Right atrium auricular region (tissue), 2 donors: ENCODE measurements around the gene PIK3R5. TPM values are rescaled to one million over a fixed set of nuclear protein-coding genes. Genes with fewer than 3 reads are reported as not detected.

ENCODE experiments used
- DNase-seq: peaks from one replicate; pipeline ENCODE4 v3.0.0-alpha.2; 2019; ENCODE audit warnings: low spot score
- H3K27ac ChIP-seq, 2 donors: fragments of 200-600 bp; sonication (generic); 1 replicate in 1 of 2; 2 replicates in 1 of 2; pipeline ENCODE4 v1.5.1; 2016 to 2019
- H3K27me3 ChIP-seq, 2 donors: fragments of 200-600 bp; sonication (generic); one replicate each; pipeline versions ENCODE4 v1.5.1 to v1.6.0; 2017 to 2019
- H3K36me3 ChIP-seq: fragments of 200-600 bp; sonication (generic); one replicate; pipeline ENCODE4 v1.5.1; 2016
- H3K4me1 ChIP-seq, 2 donors: fragments of 200-600 bp; sonication (generic); one replicate each; pipeline versions ENCODE4 v1.5.1 to v1.6.0; 2017 to 2019
- H3K4me3 ChIP-seq, 2 donors: fragments of 200-600 bp; sonication (generic); 1 replicate in 1 of 2; 2 replicates in 1 of 2; pipeline ENCODE4 v1.5.1; 2017 to 2019; ENCODE audit warnings: mild to moderate bottlenecking in 1 of 2, moderate library complexity in 1 of 2
- H3K9me3 ChIP-seq, 2 donors: fragments of 200-600 bp; sonication (generic); one replicate each; pipeline ENCODE4 v1.5.1; 2019
- CTCF ChIP-seq, 2 donors: fragments of 200-600 bp; sonication (generic); IDR thresholded peaks; one replicate each; pipeline ENCODE4 v1.5.1; 2019; ENCODE audit warnings: antibody characterized with exemption in 2 of 2
- total RNA-seq, 2 donors: library from RNA; depleted of rRNA; stranded (reverse); fragments of >200 nt; gene quantifications; one replicate each; pipeline ENCODE4 v1.1.0, GENCODE V29; 2016

The PIK3R5 gene
- total RNA-seq, 2 donors from 2014 or later, result 5.0 to 7.5 TPM

GRCh38 chr17:8935191-8935590, 30.3 kb downstream of the PIK3R5 start:
- no peak for TF ChIP-seq CTCF (IDR thresholded peaks at IDR 0.05)
- H3K4me1 ChIP-seq, result no peaks in the 10 kb centered on the region
- H3K4me3 ChIP-seq, result no peak overlapping the region
- H3K27ac ChIP-seq, result no peak overlapping the region
- no peaks in the 10 kb centered on the region for H3K36me3 ChIP-seq
- peaks cover 0 to 7% of the 10 kb centered on the region in 2 donors for H3K9me3 ChIP-seq
- DNase-seq, result no peak
- H3K27me3 ChIP-seq, result no peaks in the 10 kb centered on the region

- H3K36me3 ChIP-seq, result no peaks in the 10 kb centered on the region
- no peak overlapping the region for H3K4me3 ChIP-seq
- no peak for TF ChIP-seq CTCF (IDR thresholded peaks at IDR 0.05)
- peaks cover 0 to 8% of the 10 kb centered on the region in 2 donors for H3K9me3 ChIP-seq
- no peaks in the 10 kb centered on the region for H3K4me1 ChIP-seq
- no peak overlapping the region for H3K27ac ChIP-seq
- no peak for DNase-seq
- no peaks in the 10 kb centered on the region for H3K27me3 ChIP-seq
Measured at GRCh38 chr17:8934346-8934745, 31.2 kb downstream of the PIK3R5 start.

- Histone ChIP-seq H3K4me3 (no peak overlapping the region), H3K27me3 (no peaks in the 10 kb centered on the region), H3K4me1 (no peaks in the 10 kb centered on the region), H3K36me3 (no peaks in the 10 kb centered on the region), H3K9me3 (peaks cover 7 to 32% of the 10 kb centered on the region in 2 donors), H3K27ac (no peak overlapping the region)
- no peak for DNase-seq
- TF ChIP-seq CTCF (IDR thresholded peaks at IDR 0.05), result no peak
Measured at GRCh38 chr17:8930649-8931048, 34.9 kb downstream of the PIK3R5 start.

GRCh38 chr17:8928347-8928746, 37.2 kb downstream of the PIK3R5 start:
- Histone ChIP-seq H3K36me3 (no peaks in the 10 kb centered on the region), H3K4me3 (no peak overlapping the region), H3K9me3 (peaks cover 7 to 32% of the 10 kb centered on the region in 2 donors), H3K4me1 (no peaks in the 10 kb centered on the region), H3K27me3 (no peaks in the 10 kb centered on the region), H3K27ac (no peak overlapping the region)
- no peak for TF ChIP-seq CTCF (IDR thresholded peaks at IDR 0.05)
- no peak for DNase-seq

- Histone ChIP-seq H3K4me1 (no peaks in the 10 kb centered on the region), H3K9me3 (peaks cover 7 to 32% of the 10 kb centered on the region in 2 donors), H3K27ac (no peak overlapping the region), H3K4me3 (no peak overlapping the region), H3K36me3 (no peaks in the 10 kb centered on the region), H3K27me3 (no peaks in the 10 kb centered on the region)
- TF ChIP-seq CTCF (IDR thresholded peaks at IDR 0.05), result no peak
- DNase-seq, result no peak
Measured at GRCh38 chr17:8927395-8927794, 38.1 kb downstream of the PIK3R5 start.

GRCh38 chr17:8925808-8926207, 39.7 kb downstream of the PIK3R5 start:
- no peaks in the 10 kb centered on the region for H3K4me1 ChIP-seq

More at GRCh38 chr17:8925808-8926207, 39.7 kb downstream of the PIK3R5 start:
- Histone ChIP-seq H3K27ac (no peak overlapping the region), H3K9me3 (peaks cover 7 to 24% of the 10 kb centered on the region in 2 donors), H3K27me3 (no peaks in the 10 kb centered on the region), H3K4me3 (no peak overlapping the region), H3K36me3 (no peaks in the 10 kb centered on the region)
- TF ChIP-seq CTCF (IDR thresholded peaks at IDR 0.05), result no peak
- DNase-seq, result no peak
